OCI-LY7 (cell line): ENCODE measurements around the gene SMAD6.

Experiments
- EZH2phosphoT487 ChIP-seq: fragments of 200-600 bp; sonication (generic); IDR thresholded peaks from 2 replicates; pipeline ENCODE4 v1.6.1; 2018; ENCODE audit warnings: low read depth, borderline replicate concordance, mild to moderate bottlenecking, mixed run types, antibody characterized with exemption, low read length, moderate library complexity, mixed read lengths
- TF ChIP-seq, protein P1 (sequence below): fragments of 200-600 bp; sonication (generic); conservative IDR thresholded peaks from 2 replicates; pipeline ENCODE4 v1.5.1; 2014; ENCODE audit warnings: mild to moderate bottlenecking, antibody characterized with exemption, low read length, moderate library complexity, mixed read lengths

DNA sequence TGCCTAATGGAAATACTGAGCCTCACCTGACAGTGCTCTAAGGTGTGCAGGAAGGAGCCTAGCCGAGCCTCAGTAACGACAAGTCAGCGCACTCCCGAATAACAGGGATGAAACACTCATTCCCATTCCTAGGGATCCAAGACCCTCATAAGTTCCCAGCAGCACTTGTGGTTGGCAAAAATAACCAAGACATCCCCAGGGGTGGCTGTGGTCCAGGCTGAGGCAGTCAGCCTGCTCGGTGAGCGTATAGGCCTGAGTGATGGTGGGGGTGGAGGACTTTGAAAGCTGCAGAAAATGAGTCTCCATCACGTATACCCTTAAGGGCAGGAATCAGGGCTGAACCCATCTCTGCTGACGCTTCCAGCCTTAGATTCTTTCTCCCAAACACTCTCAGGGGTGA is 120.1 kb downstream of the SMAD6 start:
- TF ChIP-seq, protein P1, sequence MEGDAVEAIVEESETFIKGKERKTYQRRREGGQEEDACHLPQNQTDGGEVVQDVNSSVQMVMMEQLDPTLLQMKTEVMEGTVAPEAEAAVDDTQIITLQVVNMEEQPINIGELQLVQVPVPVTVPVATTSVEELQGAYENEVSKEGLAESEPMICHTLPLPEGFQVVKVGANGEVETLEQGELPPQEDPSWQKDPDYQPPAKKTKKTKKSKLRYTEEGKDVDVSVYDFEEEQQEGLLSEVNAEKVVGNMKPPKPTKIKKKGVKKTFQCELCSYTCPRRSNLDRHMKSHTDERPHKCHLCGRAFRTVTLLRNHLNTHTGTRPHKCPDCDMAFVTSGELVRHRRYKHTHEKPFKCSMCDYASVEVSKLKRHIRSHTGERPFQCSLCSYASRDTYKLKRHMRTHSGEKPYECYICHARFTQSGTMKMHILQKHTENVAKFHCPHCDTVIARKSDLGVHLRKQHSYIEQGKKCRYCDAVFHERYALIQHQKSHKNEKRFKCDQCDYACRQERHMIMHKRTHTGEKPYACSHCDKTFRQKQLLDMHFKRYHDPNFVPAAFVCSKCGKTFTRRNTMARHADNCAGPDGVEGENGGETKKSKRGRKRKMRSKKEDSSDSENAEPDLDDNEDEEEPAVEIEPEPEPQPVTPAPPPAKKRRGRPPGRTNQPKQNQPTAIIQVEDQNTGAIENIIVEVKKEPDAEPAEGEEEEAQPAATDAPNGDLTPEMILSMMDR, result no peak
- TF ChIP-seq EZH2phosphoT487, result no peak
